GM06990 (cell line): ENCODE data around the gene CELF2.

Experiments
- DNase-seq: peaks from one replicate; pipeline ENCODE4 v3.0.0-alpha.2; 2011; ENCODE audit not compliant: insufficient read length; ENCODE audit errors: extremely low read depth
- H3K27me3 ChIP-seq: replicated peaks from 2 replicates; pipeline ENCODE4 v1.6.0; 2011; ENCODE audit warnings: low read length; ENCODE audit not compliant: control insufficient read depth, insufficient read depth
- H3K36me3 ChIP-seq: 2 replicates; pipeline ENCODE4 v1.5.1; 2011; ENCODE audit warnings: low read length; ENCODE audit not compliant: control insufficient read depth, insufficient read depth
- H3K4me3 ChIP-seq: replicated peaks from 2 replicates; pipeline ENCODE4 v1.5.1; 2011; ENCODE audit warnings: low read depth, mild to moderate bottlenecking, control low read depth, low read length
- CTCF ChIP-seq: IDR thresholded peaks from 2 replicates; pipeline ENCODE4 v1.5.1; 2011; ENCODE audit warnings: low read length, control low read depth, mild to moderate bottlenecking, inconsistent platforms; ENCODE audit not compliant: insufficient read depth, poor library complexity, severe bottlenecking

CELF2 gene

GRCh38 chr10:11111490-11111889, 93.8 kb downstream of the CELF2 start:
- no peaks in the 10 kb centered on the region for H3K27me3 ChIP-seq
- no peaks in the 10 kb centered on the region for H3K36me3 ChIP-seq
- TF ChIP-seq CTCF, result no peak
- H3K4me3 ChIP-seq, result no peak overlapping the region
- no peak for DNase-seq

GRCh38 chr10:11112718-11113117, 95.0 kb downstream of the CELF2 start:
- no peak overlapping the region for H3K4me3 ChIP-seq
- no peak for TF ChIP-seq CTCF
- H3K27me3 ChIP-seq, result no peaks in the 10 kb centered on the region
- no peaks in the 10 kb centered on the region for H3K36me3 ChIP-seq
- DNase-seq, result no peak

GRCh38 chr10:11113156-11113555, 95.5 kb downstream of the CELF2 start:
- Histone ChIP-seq H3K4me3 (no peak overlapping the region), H3K27me3 (no peaks in the 10 kb centered on the region), H3K36me3 (no peaks in the 10 kb centered on the region)
- no peak for DNase-seq
- peak; percentile 57 for TF ChIP-seq CTCF

GRCh38 chr10:11114269-11114668, 96.6 kb downstream of the CELF2 start:
- no peak for DNase-seq
- H3K4me3 ChIP-seq, result no peak overlapping the region
- H3K27me3 ChIP-seq, result no peaks in the 10 kb centered on the region
- no peaks in the 10 kb centered on the region for H3K36me3 ChIP-seq
- TF ChIP-seq CTCF, result no peak

- TF ChIP-seq CTCF, result no peak
- no peak for DNase-seq
- no peaks in the 10 kb centered on the region for H3K36me3 ChIP-seq
- H3K4me3 ChIP-seq, result no peak overlapping the region
- H3K27me3 ChIP-seq, result no peaks in the 10 kb centered on the region
Measured at GRCh38 chr10:11115337-11115736, 97.7 kb downstream of the CELF2 start.

- no peak for DNase-seq
- Histone ChIP-seq H3K4me3 (no peak overlapping the region), H3K27me3 (no peaks in the 10 kb centered on the region; the same call in 1 of the 2 replicates), H3K36me3 (no peaks in the 10 kb centered on the region)
- TF ChIP-seq CTCF, result no peak
Measured at GRCh38 chr10:11116361-11116760, 98.7 kb downstream of the CELF2 start.
